Common myeloid progenitor, CD34-positive (primary cell): Measurements from ENCODE around the gene DCBLD1.

ENCODE experiments used
- CTCF ChIA-PET: fragments of 350-600 bp; sonication (Branson Sonifier 250); formaldehyde crosslinking; loops from one replicate; lab custom pipeline; 2021; ENCODE audit warnings: antibody characterized with exemption; lab: Charles Lee
- POLR2A ChIA-PET: fragments of 350-600 bp; sonication (Branson Sonifier 250); formaldehyde crosslinking; loops from one replicate; lab custom pipeline; 2021; ENCODE audit warnings: antibody characterized with exemption; lab: Charles Lee
- DNase-seq, 3 donors: peaks; one replicate each; pipeline versions ENCODE4 v3.0.0 to v3.0.0-alpha.2; 2013
- H3K27ac ChIP-seq, 2 experiments: 1 replicate in 1 of 2; 2 replicates in 1 of 2; pipeline ENCODE4 v1.7.0; 2013; ENCODE audit warnings: inconsistent platforms in 2 of 2, low read length in 2 of 2, mild to moderate bottlenecking in 2 of 2, low read depth in 1 of 2, moderate library complexity in 1 of 2; ENCODE audit not compliant: severe bottlenecking in 2 of 2, insufficient read depth in 1 of 2, poor library complexity in 1 of 2
- H3K27me3 ChIP-seq, 5 experiments: replicated peaks in 2 of 5; 1 replicate in 3 of 5; 2 replicates in 2 of 5; pipeline versions ENCODE4 v1.6.1 to v1.7.0; 2013; ENCODE audit warnings: low read length in 4 of 5, mild to moderate bottlenecking in 2 of 5, moderate library complexity in 2 of 5, inconsistent platforms in 1 of 5; ENCODE audit not compliant: insufficient read depth in 5 of 5, control insufficient read depth in 4 of 5
- H3K36me3 ChIP-seq, 4 experiments: 1 replicate in 2 of 4; 2 replicates in 2 of 4; pipeline versions ENCODE4 v1.6.1 to v1.7.0; 2013; ENCODE audit warnings: low read length in 3 of 4, control low read depth in 1 of 4, mild to moderate bottlenecking in 1 of 4; ENCODE audit not compliant: control insufficient read depth in 4 of 4, insufficient read depth in 4 of 4
- H3K4me1 ChIP-seq, 4 experiments: 1 replicate in 3 of 4; 2 replicates in 1 of 4; pipeline versions ENCODE4 v1.6.1 to v1.7.1; 2013; ENCODE audit warnings: low read length in 3 of 4, mild to moderate bottlenecking in 3 of 4, control low read depth in 1 of 4, inconsistent platforms in 1 of 4, moderate library complexity in 1 of 4; ENCODE audit not compliant: control insufficient read depth in 4 of 4, insufficient read depth in 4 of 4; ENCODE audit errors: control extremely low read depth in 1 of 4
- H3K4me3 ChIP-seq, 7 experiments: 1 replicate in 4 of 7; 2 replicates in 3 of 7; pipeline versions ENCODE4 v1.5.1 to v1.7.0; 2013; ENCODE audit warnings: mild to moderate bottlenecking in 7 of 7, low read length in 6 of 7, moderate library complexity in 6 of 7, inconsistent platforms in 2 of 7, low read depth in 2 of 7, control low read depth in 1 of 7; ENCODE audit not compliant: insufficient read depth in 4 of 7, control insufficient read depth in 1 of 7; ENCODE audit errors: extremely low read depth in 1 of 7
- H3K9me3 ChIP-seq, 5 experiments: 1 replicate in 4 of 5; 2 replicates in 1 of 5; pipeline versions ENCODE4 v1.6.1 to v1.7.1; 2013; ENCODE audit warnings: low read length in 4 of 5, mild to moderate bottlenecking in 2 of 5, inconsistent platforms in 1 of 5, low read depth in 1 of 5, moderate library complexity in 1 of 5; ENCODE audit not compliant: control insufficient read depth in 4 of 5, insufficient read depth in 2 of 5; ENCODE audit errors: control extremely low read depth in 1 of 5
- WGBS: methylation state at CpG from one replicate; pipeline ENCODE4 v1.1.5; 2013; ENCODE audit not compliant: insufficient coverage; 5-methylcytosine and 5-hydroxymethylcytosine counted together

DCBLD1 gene

GRCh38 chr6:117595099-117595923, 112.8 kb downstream of the DCBLD1 start:
- H3K27ac ChIP-seq: no peak overlapping the region
- POLR2A ChIA-PET: no interaction called here
- CTCF ChIA-PET: interaction anchor here (1.3 kb wide), 1 partner anchor 39 kb away, joined by 3 read pairs; no protein-coding TSS in a partner anchor
- DNase-seq: no peak
- H3K4me1 ChIP-seq: peaks cover 0 to 8% (median 8%) of the 10 kb centered on the region in 4 experiments
- WGBS: 92% methylated on average over 1 of the region's 2 CpGs
- H3K9me3 ChIP-seq: peaks cover 0 to 9% (median 4%) of the 10 kb centered on the region in 5 experiments
- H3K4me3 ChIP-seq: no peak overlapping the region
- H3K27me3 ChIP-seq: no peaks in the 10 kb centered on the region
- H3K36me3 ChIP-seq: peaks cover 9 to 25% (median 19%) of the 10 kb centered on the region in 4 experiments

- H3K4me1 ChIP-seq: peaks cover 8 to 25% (median 12%) of the 10 kb centered on the region in 4 experiments
- H3K4me3 ChIP-seq: no peak overlapping the region
- no peaks in the 10 kb centered on the region for H3K27me3 ChIP-seq
- ChIA-PET POLR2A (no interaction called here), CTCF (interaction anchor here (0.6 to 0.7 kb wide), 2 partner anchors 31 to 109 kb away, joined by 3 to 4 read pairs; no protein-coding TSS in a partner anchor)
- peaks cover 0 to 9% (median 4%) of the 10 kb centered on the region in 5 experiments for H3K9me3 ChIP-seq
- no peak for DNase-seq
- WGBS: no CpG with 5 or more reads among the region's 2 CpGs
- peaks cover 9 to 20% (median 13%) of the 10 kb centered on the region in 4 experiments for H3K36me3 ChIP-seq
- no peak overlapping the region for H3K27ac ChIP-seq
These were observed 115.3 kb downstream of the DCBLD1 start for GRCh38 chr6:117597755-117598154.
